ENCODE data around the gene PRSS3. TPM values are rescaled to one million over a fixed set of nuclear protein-coding genes. Genes with fewer than 3 reads are reported as not detected.
"Not testable (repeated sequence)": the region's sequence is repeated elsewhere in the genome, so short reads cannot be mapped to it uniquely, and the experiment has no call there.

Gene PRSS3
- total RNA-seq, 1 donor from 2014 or later: 11.3 TPM

- peak; percentile 65 for DNase-seq (ENCODE audit: low spot score)
Measured at GRCh38 chr9:33817327-33818166, 22.2 kb downstream of the PRSS3 start.

- DNase-seq (ENCODE audit: low spot score): peak; percentile 17
Measured at GRCh38 chr9:33818167-33818846, 22.9 kb downstream of the PRSS3 start.

GRCh38 chr9:33818847-33819500, 23.6 kb downstream of the PRSS3 start:
- peak; percentile 27 for DNase-seq (ENCODE audit: low spot score)

GRCh38 chr9:33820231-33820745, 24.9 kb downstream of the PRSS3 start:
- no peak for DNase-seq (ENCODE audit: low spot score)

GRCh38 chr9:33823801-33824200, 28.4 kb downstream of the PRSS3 start:
- DNase-seq (ENCODE audit: low spot score): no peak

GRCh38 chr9:33827285-33827684, 31.9 kb downstream of the PRSS3 start:
- DNase-seq (ENCODE audit: low spot score): not testable (repeated sequence)

GRCh38 chr9:33829641-33830230, 34.4 kb downstream of the PRSS3 start:
- DNase-seq (ENCODE audit: low spot score): not testable (repeated sequence)

- no peak for DNase-seq (ENCODE audit: low spot score)
Measured at GRCh38 chr9:33835625-33836260, 40.4 kb downstream of the PRSS3 start.

GRCh38 chr9:33836261-33836660, 40.9 kb downstream of the PRSS3 start:
- not testable (repeated sequence) for DNase-seq (ENCODE audit: low spot score)

- DNase-seq (ENCODE audit: low spot score): no peak
Measured at GRCh38 chr9:33837138-33837537, 41.8 kb downstream of the PRSS3 start.

- no peak for DNase-seq (ENCODE audit: low spot score)
Measured at GRCh38 chr9:33840381-33840780, 45.0 kb downstream of the PRSS3 start.

GRCh38 chr9:33843312-33843961, 48.1 kb downstream of the PRSS3 start:
- DNase-seq (ENCODE audit: low spot score): no peak

GRCh38 chr9:33846231-33846630, 50.9 kb downstream of the PRSS3 start:
- no peak for DNase-seq (ENCODE audit: low spot score)

- not testable (repeated sequence) for DNase-seq (ENCODE audit: low spot score)
Measured at GRCh38 chr9:33847894-33848205, 52.5 kb downstream of the PRSS3 start.

Other genes starting within 250 kb of the PRSS3 start
- gene UBE2R2, start 21.6 kb downstream of the PRSS3 start, total RNA-seq (ENCODE audit: insufficient read depth, low replicate concordance): 26.7 TPM